Lower leg skin (tissue), 4 donors: ENCODE results near the gene EIF4EBP2. TPM values are rescaled to one million over a fixed set of nuclear protein-coding genes. Genes with fewer than 3 reads are reported as not detected.

Experiments used
- DNase-seq, 2 donors: peaks; one replicate each; pipeline ENCODE4 v3.0.0-alpha.2; 2019; ENCODE audit warnings: low spot score in 2 of 2
- H3K4me3 ChIP-seq: fragments of 200-600 bp; sonication (generic); 2 replicates; pipeline ENCODE4 v1.5.1; 2017; ENCODE audit warnings: mild to moderate bottlenecking, low read depth; ENCODE audit not compliant: poor library complexity, severe bottlenecking
- CTCF ChIP-seq, 3 donors: fragments of 450-650 bp; IDR thresholded peaks; one replicate each; pipeline ENCODE4 v1.5.1; 2016; ENCODE audit warnings: antibody characterized with exemption in 3 of 3, mild to moderate bottlenecking in 3 of 3, moderate library complexity in 2 of 3
- POLR2A ChIP-seq, 2 donors: fragments of 450-650 bp; IDR thresholded peaks; one replicate each; pipeline ENCODE4 v1.6.1; 2016 to 2017; ENCODE audit warnings: antibody characterized with exemption in 2 of 2, mild to moderate bottlenecking in 1 of 2, moderate library complexity in 1 of 2
- WGBS, 2 donors: methylation state at CpG; one replicate each; pipeline ENCODE4 v1.1.5; 2018; 5-methylcytosine and 5-hydroxymethylcytosine counted together
- intact Hi-C: fragments of 100-400 bp; cut with DNase I; formaldehyde crosslinking; loops from one replicate; pipeline ENCODE4 v1.15.0; 2023; ENCODE audit warnings: low total_unique reads
- total RNA-seq, 4 donors: library from RNA; depleted of rRNA; stranded (reverse); fragments of >200 nt; gene quantifications; one replicate each; pipeline ENCODE4 v1.1.0, GENCODE V29; 2016

Gene EIF4EBP2
- 10 to 100 TPM; 40.2 to 68.0 (median 58.9) TPM for total RNA-seq

- TF ChIP-seq CTCF (IDR thresholded peaks at IDR 0.05) (no peak), POLR2A (IDR thresholded peaks at IDR 0.05) (peak in 1 of 2 donors; percentile 95)
- DNase-seq, result peak; percentile 97 to 100
- intact Hi-C loops, result no loop called here
- peak within 1 kb of the TSS; percentile 86 for H3K4me3 ChIP-seq
- WGBS, 2 donors, result 0 to 1% methylated on average over 39 to 65 of the region's 103 CpGs
Observed at GRCh38 chr10:70404036-70404786, at the start of gene EIF4EBP2. TSS of gene EIF4EBP2 (plus strand) at chr10:70404145. CDS start at chr10:70404402, 257 bp downstream.

- 96% methylated on average over 5 of the region's 5 CpGs for WGBS, 2 donors
- DNase-seq, result no peak
- intact Hi-C loops, result no loop called here
- no peak overlapping the region for H3K4me3 ChIP-seq
- TF ChIP-seq POLR2A (IDR thresholded peaks at IDR 0.05), result no peak
Observed at GRCh38 chr10:70354556-70354955, 49.4 kb upstream of the EIF4EBP2 start.

- intact Hi-C loops, result no loop called here
- WGBS, 2 donors, result 80 to 83% methylated on average over 21 of the region's 21 CpGs
- H3K4me3 ChIP-seq, result no peak overlapping the region
- no peak for DNase-seq
- no peak for TF ChIP-seq CTCF (IDR thresholded peaks at IDR 0.05)
- TF ChIP-seq POLR2A (IDR thresholded peaks at IDR 0.05), result no peak
Observed at GRCh38 chr10:70355051-70356021, 48.6 kb upstream of the EIF4EBP2 start.

- intact Hi-C loops, result no loop called here
- 38 to 43% methylated on average over 5 of the region's 5 CpGs for WGBS, 2 donors
- no peak for DNase-seq
- no peak overlapping the region for H3K4me3 ChIP-seq
- no peak for TF ChIP-seq CTCF (IDR thresholded peaks at IDR 0.05)
- TF ChIP-seq POLR2A (IDR thresholded peaks at IDR 0.05), result no peak
Observed at GRCh38 chr10:70357565-70357964, 46.4 kb upstream of the EIF4EBP2 start.

- DNase-seq, result no peak
- intact Hi-C loops, result no loop called here
- WGBS, 2 donors, result 80% methylated on average over 5 of the region's 5 CpGs
- TF ChIP-seq CTCF (IDR thresholded peaks at IDR 0.05), result no peak
- no peak for TF ChIP-seq POLR2A (IDR thresholded peaks at IDR 0.05)
- H3K4me3 ChIP-seq, result no peak overlapping the region
Observed at GRCh38 chr10:70358446-70358845, 45.5 kb upstream of the EIF4EBP2 start.

- H3K4me3 ChIP-seq, result no peak overlapping the region
- intact Hi-C loops, result no loop called here
- no peak for TF ChIP-seq POLR2A (IDR thresholded peaks at IDR 0.05)
- no peak for TF ChIP-seq CTCF (IDR thresholded peaks at IDR 0.05)
- 73 to 79% methylated on average over 4 of the region's 4 CpGs for WGBS, 2 donors
- no peak for DNase-seq
Observed at GRCh38 chr10:70359017-70359550, 44.9 kb upstream of the EIF4EBP2 start.
